GM12872 (cell line): Measurements from ENCODE around the gene LMTK3.

ENCODE experiments used
- TF ChIP-seq, protein P1 (sequence below): IDR thresholded peaks from 3 replicates; pipeline ENCODE4 v1.5.1; 2011; ENCODE audit warnings: low read depth, mild to moderate bottlenecking, low read length, moderate library complexity; ENCODE audit not compliant: insufficient read depth

The LMTK3 gene

DNA sequence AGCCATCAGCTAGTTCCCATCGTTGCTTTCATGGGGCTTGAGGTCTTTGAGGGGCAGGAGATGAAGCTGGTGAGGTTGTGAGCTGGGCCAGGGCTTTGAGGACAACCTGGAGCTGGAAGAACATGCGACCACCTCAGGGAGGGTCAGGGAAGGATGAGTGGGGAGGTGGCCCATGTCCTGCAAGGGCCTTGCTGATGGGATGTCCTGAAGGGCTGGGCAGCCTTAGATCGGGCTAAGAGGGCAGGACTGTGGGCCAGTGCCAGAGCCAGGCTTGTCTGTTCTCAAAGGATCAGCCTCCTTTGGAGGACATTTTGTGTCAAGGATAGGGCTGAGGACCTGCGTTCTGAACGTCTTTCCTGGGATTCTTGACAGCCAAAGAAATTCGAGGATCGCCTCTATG, 31.9 kb downstream of the LMTK3 start:
- TF ChIP-seq, protein P1, sequence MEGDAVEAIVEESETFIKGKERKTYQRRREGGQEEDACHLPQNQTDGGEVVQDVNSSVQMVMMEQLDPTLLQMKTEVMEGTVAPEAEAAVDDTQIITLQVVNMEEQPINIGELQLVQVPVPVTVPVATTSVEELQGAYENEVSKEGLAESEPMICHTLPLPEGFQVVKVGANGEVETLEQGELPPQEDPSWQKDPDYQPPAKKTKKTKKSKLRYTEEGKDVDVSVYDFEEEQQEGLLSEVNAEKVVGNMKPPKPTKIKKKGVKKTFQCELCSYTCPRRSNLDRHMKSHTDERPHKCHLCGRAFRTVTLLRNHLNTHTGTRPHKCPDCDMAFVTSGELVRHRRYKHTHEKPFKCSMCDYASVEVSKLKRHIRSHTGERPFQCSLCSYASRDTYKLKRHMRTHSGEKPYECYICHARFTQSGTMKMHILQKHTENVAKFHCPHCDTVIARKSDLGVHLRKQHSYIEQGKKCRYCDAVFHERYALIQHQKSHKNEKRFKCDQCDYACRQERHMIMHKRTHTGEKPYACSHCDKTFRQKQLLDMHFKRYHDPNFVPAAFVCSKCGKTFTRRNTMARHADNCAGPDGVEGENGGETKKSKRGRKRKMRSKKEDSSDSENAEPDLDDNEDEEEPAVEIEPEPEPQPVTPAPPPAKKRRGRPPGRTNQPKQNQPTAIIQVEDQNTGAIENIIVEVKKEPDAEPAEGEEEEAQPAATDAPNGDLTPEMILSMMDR: no peak

DNA sequence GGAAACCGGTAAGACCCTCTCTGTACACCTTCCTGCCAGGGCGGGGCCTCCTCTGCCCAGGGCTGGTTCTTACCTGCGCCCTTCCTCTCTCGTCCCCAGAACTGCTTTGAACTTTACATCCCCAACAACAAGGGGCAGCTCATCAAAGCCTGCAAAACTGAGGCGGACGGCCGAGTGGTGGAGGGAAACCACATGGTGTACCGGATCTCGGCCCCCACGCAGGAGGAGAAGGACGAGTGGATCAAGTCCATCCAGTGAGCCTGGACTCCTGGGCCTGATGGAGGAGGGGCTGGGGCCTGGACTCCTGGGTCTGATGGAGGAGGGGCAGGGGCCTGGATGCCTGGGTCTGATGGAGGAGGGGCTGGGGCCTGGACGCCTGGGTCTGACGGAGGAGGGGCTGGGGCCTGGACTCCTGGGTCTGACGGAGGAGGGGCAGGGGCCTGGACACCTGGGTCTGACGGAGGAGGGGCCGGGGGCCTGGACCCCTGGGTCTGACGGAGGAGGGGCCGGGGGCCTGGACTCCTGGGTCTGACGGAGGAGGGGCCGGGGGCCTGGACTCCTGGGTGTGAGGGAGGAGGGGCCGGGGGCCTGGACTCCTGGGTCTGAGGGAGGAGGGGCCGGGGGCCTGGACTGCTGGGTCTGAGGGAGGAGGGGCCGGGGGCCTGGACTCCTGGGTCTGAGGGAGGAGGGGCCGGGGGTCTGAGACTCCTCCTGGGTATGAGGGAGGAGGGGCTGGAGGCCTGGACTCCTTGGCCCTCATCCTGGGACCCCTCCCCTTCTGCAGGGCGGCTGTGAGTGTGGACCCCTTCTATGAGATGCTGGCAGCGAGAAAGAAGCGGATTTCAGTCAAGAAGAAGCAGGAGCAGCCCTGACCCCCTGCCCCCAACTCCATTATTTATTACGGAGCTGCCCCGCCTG, 33.0 kb downstream of the LMTK3 start:
- TF ChIP-seq, protein P1: no peak

- TF ChIP-seq, protein P1: no peak
These were observed 33.8 kb downstream of the LMTK3 start for GRCh38 chr19:48477698-48478338.

DNA sequence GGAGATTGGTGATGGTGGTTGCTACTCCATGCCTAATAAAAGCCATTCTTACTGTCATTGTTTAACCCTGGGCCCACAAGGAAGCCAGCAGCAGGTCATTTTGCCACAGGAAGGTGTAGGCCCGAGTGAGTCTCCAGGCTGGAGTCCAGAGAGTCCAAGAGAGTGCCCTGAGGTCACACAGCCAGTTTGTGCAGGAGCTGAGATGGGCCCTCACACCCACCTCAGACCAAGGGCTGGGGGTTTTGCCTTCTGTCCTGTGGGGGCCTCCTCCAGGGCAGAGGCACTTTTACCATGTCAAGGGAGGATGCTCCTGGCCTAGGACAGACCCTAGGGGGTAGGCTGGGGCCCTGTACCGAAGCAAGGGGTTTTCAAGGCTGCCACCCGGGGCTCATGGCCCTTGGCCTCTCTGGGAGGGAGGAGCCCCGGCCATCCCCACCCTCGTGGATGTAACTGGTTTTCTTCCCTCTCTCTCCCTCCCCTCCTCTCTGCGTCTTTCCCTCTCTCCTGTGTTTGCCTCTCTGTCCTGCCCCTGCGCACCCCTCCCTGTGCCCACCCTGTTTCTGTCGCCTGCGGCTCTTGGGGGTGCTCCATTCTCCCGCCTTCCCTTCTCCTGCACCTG, 34.5 kb downstream of the LMTK3 start:
- TF ChIP-seq, protein P1: no peak

- TF ChIP-seq, protein P1: no peak
These were observed 35.5 kb downstream of the LMTK3 start for GRCh38 chr19:48476176-48476575.

DNA sequence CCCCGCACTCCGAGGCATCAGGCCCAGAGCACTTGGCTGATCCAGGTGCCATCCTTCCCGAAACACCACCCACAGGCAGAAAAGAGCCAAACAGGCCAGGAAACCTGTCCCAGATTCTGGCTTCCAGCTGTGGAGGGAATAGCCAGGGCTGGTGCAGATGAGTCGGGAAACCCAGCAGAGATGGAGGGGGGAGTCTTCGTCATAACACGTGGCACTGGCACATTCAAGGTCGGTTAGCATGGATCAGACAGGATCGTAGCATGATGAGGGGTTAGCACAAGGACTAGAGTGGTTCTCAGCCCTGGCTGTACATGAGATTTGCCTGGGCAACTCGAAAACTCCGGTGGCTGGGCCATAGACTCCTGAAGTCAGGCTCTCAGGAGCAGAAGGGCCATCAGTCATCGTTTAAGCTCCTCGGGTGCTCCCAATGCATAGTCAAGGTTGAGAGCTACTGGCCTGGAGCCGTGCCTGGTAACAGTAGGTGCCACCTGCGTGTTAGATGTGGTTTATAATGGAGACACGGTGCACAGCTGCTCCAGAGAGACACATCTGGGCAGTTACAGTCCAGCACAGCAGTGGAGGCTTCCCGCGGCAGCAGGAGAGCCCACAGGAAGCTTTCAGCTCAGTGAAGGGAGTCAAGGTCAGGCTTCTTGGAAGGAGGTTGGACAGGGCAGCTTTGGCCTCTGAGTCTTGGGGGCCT, 36.1 kb downstream of the LMTK3 start:
- TF ChIP-seq, protein P1: no peak
